Stimulated activated CD4-positive, alpha-beta T cell treated with anti-CD3 and anti-CD28 coated beads, TNF-alpha, amount 100 ng/mL, for 24 hours (primary cell): ENCODE data around the gene BASP1.
"Not testable (repeated sequence)": the region's sequence is repeated elsewhere in the genome, so short reads cannot be mapped to it uniquely, and the experiment has no call there.

Experiments
- DNase-seq, 3 experiments: peaks; one replicate each; pipeline ENCODE4 v3.0.0-alpha.2; 2020; ENCODE audit warnings: low read depth in 3 of 3

Gene BASP1

GRCh38 chr5:17319095-17319494, 101.7 kb downstream of the BASP1 start:
- not testable (repeated sequence) for DNase-seq

GRCh38 chr5:17325770-17326599, 108.6 kb downstream of the BASP1 start:
- no peak for DNase-seq
